Thyroid gland (tissue), 4 donors: ENCODE results near the gene GATD1.

Source experiments
- POLR2A ChIP-seq, 2 donors: fragments of 450-650 bp; IDR thresholded peaks; one replicate each; pipeline ENCODE4 v1.6.1; 2017; ENCODE audit warnings: antibody characterized with exemption in 2 of 2, mild to moderate bottlenecking in 2 of 2, moderate library complexity in 1 of 2
- TF ChIP-seq, protein P1 (sequence below), 6 experiments: fragments of 200-600 bp in 3 of 6; fragments of 450-650 bp in 3 of 6; sonication (generic) in 3 of 6; IDR thresholded peaks; one replicate each; pipeline ENCODE4 v1.5.1; 2016 to 2019; ENCODE audit warnings: antibody characterized with exemption in 6 of 6, mild to moderate bottlenecking in 2 of 6, inconsistent platforms in 1 of 6, moderate library complexity in 1 of 6

DNA sequence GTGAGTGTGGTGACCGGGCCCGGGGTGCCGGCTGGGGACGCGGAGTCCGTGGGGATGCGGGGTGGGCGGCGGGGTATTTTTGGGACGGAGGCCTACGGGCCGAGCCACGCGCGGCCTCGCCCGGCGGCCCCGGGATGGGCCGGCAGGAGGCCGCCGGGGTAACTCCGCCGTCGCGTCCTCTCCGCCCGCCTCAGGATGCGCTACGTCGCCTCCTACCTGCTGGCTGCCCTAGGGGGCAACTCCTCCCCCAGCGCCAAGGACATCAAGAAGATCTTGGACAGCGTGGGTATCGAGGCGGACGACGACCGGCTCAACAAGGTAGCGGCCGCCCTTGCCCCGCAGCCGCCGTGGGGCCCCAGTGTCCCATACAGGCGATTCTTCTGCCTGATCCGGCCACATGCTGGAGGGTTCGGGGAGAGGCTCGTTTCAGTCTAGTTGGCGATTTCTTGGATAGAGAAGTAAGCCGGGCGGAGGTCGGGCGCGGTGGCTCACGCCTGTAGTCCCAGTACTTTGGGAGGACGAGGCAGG is 32.8 kb upstream of the GATD1 start:
- TF ChIP-seq, protein P1, sequence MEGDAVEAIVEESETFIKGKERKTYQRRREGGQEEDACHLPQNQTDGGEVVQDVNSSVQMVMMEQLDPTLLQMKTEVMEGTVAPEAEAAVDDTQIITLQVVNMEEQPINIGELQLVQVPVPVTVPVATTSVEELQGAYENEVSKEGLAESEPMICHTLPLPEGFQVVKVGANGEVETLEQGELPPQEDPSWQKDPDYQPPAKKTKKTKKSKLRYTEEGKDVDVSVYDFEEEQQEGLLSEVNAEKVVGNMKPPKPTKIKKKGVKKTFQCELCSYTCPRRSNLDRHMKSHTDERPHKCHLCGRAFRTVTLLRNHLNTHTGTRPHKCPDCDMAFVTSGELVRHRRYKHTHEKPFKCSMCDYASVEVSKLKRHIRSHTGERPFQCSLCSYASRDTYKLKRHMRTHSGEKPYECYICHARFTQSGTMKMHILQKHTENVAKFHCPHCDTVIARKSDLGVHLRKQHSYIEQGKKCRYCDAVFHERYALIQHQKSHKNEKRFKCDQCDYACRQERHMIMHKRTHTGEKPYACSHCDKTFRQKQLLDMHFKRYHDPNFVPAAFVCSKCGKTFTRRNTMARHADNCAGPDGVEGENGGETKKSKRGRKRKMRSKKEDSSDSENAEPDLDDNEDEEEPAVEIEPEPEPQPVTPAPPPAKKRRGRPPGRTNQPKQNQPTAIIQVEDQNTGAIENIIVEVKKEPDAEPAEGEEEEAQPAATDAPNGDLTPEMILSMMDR (IDR thresholded peaks at IDR 0.05), result peak in 1 of 6 experiments; percentile 10
- TF ChIP-seq POLR2A (IDR thresholded peaks at IDR 0.05), result no peak
